ENCODE results near the gene NAA20. TPM values are rescaled to one million over a fixed set of nuclear protein-coding genes. Genes with fewer than 3 reads are reported as not detected.

Gene NAA20
- polyA plus RNA-seq, 1 donor (not counting 4 experiments of a cell fraction or from before 2014, with no cell fraction given) = 204 TPM

- peak overlapping the region; percentile 82 to 94 (median 89) for H3K4me3 ChIP-seq (ENCODE audit: control insufficient read depth in 2 of 3, extremely low read depth in 1 of 3, insufficient read depth in 2 of 3, low read depth in 1 of 3, low read length in 3 of 3)
- H4K20me1 ChIP-seq (ENCODE audit: control insufficient read depth, extremely low read depth, insufficient read depth, low read length) = no peaks in the 10 kb centered on the region
- no peaks in the 10 kb centered on the region for H3K27me3 ChIP-seq (ENCODE audit: control insufficient read depth, extremely low read depth, insufficient read depth, low read length)
- DNase-seq (ENCODE audit: low read depth, low spot score) (no peak), FAIRE-seq (peak; percentile 36)
- H3K36me3 ChIP-seq (ENCODE audit: control insufficient read depth in 2 of 2, extremely low read depth in 1 of 2, insufficient read depth in 2 of 2, low read length in 2 of 2) = peaks cover 0 to 24% of the 10 kb centered on the region in 2 experiments
- H3K79me2 ChIP-seq (ENCODE audit: control insufficient read depth, insufficient read depth, low read length) = peaks cover 65% of the 10 kb centered on the region
- peaks cover 58% of the 10 kb centered on the region for H3K4me1 ChIP-seq (ENCODE audit: control insufficient read depth, extremely low read depth, insufficient read depth, low read length)
- peak overlapping the region; percentile 96 for H3K27ac ChIP-seq (ENCODE audit: control insufficient read depth, insufficient read depth, low read length)
- dilution Hi-C loops (cut with MboI; ENCODE audit: extremely low pct_ligation_motif_present, low sequenced_read_pairs) = no loop called here
- no peak overlapping the region for H2AFZ ChIP-seq (ENCODE audit: control insufficient read depth, low read length)
- peaks cover 3% of the 10 kb centered on the region for H3K9me1 ChIP-seq (ENCODE audit: control insufficient read depth, extremely low read depth, insufficient read depth, low read length)
- peak overlapping the region; percentile 95 for H3K9ac ChIP-seq (ENCODE audit: control insufficient read depth, extremely low read depth, insufficient read depth, low read length)
- TF ChIP-seq CTCF (optimal IDR thresholded peaks at IDR 0.05 in 1 of 3, IDR thresholded peaks at IDR 0.05 in 1 of 3, conservative IDR thresholded peaks at IDR 0.05 in 1 of 3; ENCODE audit: extremely low read depth in 1 of 3, insufficient read depth in 2 of 3, low read length in 3 of 3) = no peak
- no peak for TF ChIP-seq EZH2 (IDR thresholded peaks at IDR 0.05; ENCODE audit: low read length)
- H3K9me3 ChIP-seq (ENCODE audit: control insufficient read depth, low read depth, low read length) = no peaks in the 10 kb centered on the region
- H3K4me2 ChIP-seq (ENCODE audit: control insufficient read depth, extremely low read depth, insufficient read depth, low read depth, low read length) = peak overlapping the region; percentile 93
Observed at GRCh38 chr20:19976595-19977372, 40.4 kb upstream of the NAA20 start.

- Histone ChIP-seq H3K27me3 (ENCODE audit: control insufficient read depth, extremely low read depth, insufficient read depth, low read length) (no peaks in the 10 kb centered on the region), H3K27ac (ENCODE audit: control insufficient read depth, insufficient read depth, low read length) (peak overlapping the region; percentile 96), H3K9ac (ENCODE audit: control insufficient read depth, extremely low read depth, insufficient read depth, low read length) (peak overlapping the region; percentile 95), H2AFZ (ENCODE audit: control insufficient read depth, low read length) (no peak overlapping the region), H3K79me2 (ENCODE audit: control insufficient read depth, insufficient read depth, low read length) (peaks cover 71% of the 10 kb centered on the region), H4K20me1 (ENCODE audit: control insufficient read depth, extremely low read depth, insufficient read depth, low read length) (no peaks in the 10 kb centered on the region), H3K9me1 (ENCODE audit: control insufficient read depth, extremely low read depth, insufficient read depth, low read length) (peaks cover 3% of the 10 kb centered on the region), H3K4me1 (ENCODE audit: control insufficient read depth, extremely low read depth, insufficient read depth, low read length) (peaks cover 63% of the 10 kb centered on the region), H3K36me3 (ENCODE audit: control insufficient read depth in 2 of 2, extremely low read depth in 1 of 2, insufficient read depth in 2 of 2, low read length in 2 of 2) (peaks cover 0 to 24% of the 10 kb centered on the region in 2 experiments), H3K9me3 (ENCODE audit: control insufficient read depth, low read depth, low read length) (no peaks in the 10 kb centered on the region), H3K4me2 (ENCODE audit: control insufficient read depth, extremely low read depth, insufficient read depth, low read depth, low read length) (peak overlapping the region; percentile 93), H3K4me3 (ENCODE audit: control insufficient read depth in 2 of 3, extremely low read depth in 1 of 3, insufficient read depth in 2 of 3, low read depth in 1 of 3, low read length in 3 of 3) (peak overlapping the region; percentile 82 to 94 (median 89))
- TF ChIP-seq CTCF (optimal IDR thresholded peaks at IDR 0.05 in 1 of 3, IDR thresholded peaks at IDR 0.05 in 1 of 3, conservative IDR thresholded peaks at IDR 0.05 in 1 of 3; ENCODE audit: extremely low read depth in 1 of 3, insufficient read depth in 2 of 3, low read length in 3 of 3) = no peak
- no peak for TF ChIP-seq EZH2 (IDR thresholded peaks at IDR 0.05; ENCODE audit: low read length)
- DNase-seq (ENCODE audit: low read depth, low spot score) = no peak
- dilution Hi-C loops (cut with MboI; ENCODE audit: extremely low pct_ligation_motif_present, low sequenced_read_pairs) = no loop called here
- FAIRE-seq = peak; percentile 59
Observed at GRCh38 chr20:19977373-19977770, 39.8 kb upstream of the NAA20 start.
